ENCODE results near the gene CDC5L. TPM values are rescaled to one million over a fixed set of nuclear protein-coding genes. Genes with fewer than 3 reads are reported as not detected.

CDC5L gene
- total RNA-seq, 1 experiment from 2014 or later, result 24.6 TPM

- RAD21 ChIA-PET (ENCODE audit: low non-redundant PET in 1 of 2, low total read pairs in 2 of 2, uncharacterized antibody in 2 of 2, unreplicated experiment in 2 of 2), result interaction anchor here in 1 of 2 experiments (0.7 kb wide), 1 partner anchor 73 kb away, joined by 3 read pairs; no protein-coding TSS in a partner anchor
- CTCF ChIA-PET, result interaction anchor here (0.7 to 1.0 kb wide), 3 partner anchors 72 to 243 kb away, joined by 3 to 5 read pairs (median 3); no protein-coding TSS in a partner anchor
- H2AFZ ChIP-seq (ENCODE audit: low read depth, low read length, poor library complexity, severe bottlenecking), result no peak overlapping the region
- no peaks in the 10 kb centered on the region for H3K4me1 ChIP-seq (ENCODE audit: control insufficient read depth in 1 of 2, insufficient read depth in 2 of 2, low read length in 2 of 2)
- POLR2A ChIA-PET, result no interaction called here
- no peaks in the 10 kb centered on the region for H3K9me2 ChIP-seq (ENCODE audit: insufficient read depth)
- no peaks in the 10 kb centered on the region for H3K79me2 ChIP-seq (ENCODE audit: insufficient read depth, low read length)
- no peak overlapping the region for H3K9ac ChIP-seq (ENCODE audit: low read length)
- no peak overlapping the region for H3K4me2 ChIP-seq (ENCODE audit: low read length)
- DNase-seq (ENCODE audit: low read depth, low spot score), result no peak
- no peaks in the 10 kb centered on the region for H3K36me3 ChIP-seq (ENCODE audit: control insufficient read depth in 1 of 2, insufficient read depth in 2 of 2, low read length in 2 of 2)
- H3K9me3 ChIP-seq (ENCODE audit: control insufficient read depth in 1 of 2, insufficient read depth in 1 of 2, low read depth in 1 of 2, low read length in 2 of 2), result no peaks in the 10 kb centered on the region
- no peak overlapping the region for H3K27ac ChIP-seq (ENCODE audit: low read depth, low read length)
- BruUV-seq (replicated peaks), result no TSS peak
- TF ChIP-seq ELF1 (IDR thresholded peaks at IDR 0.05; ENCODE audit: borderline replicate concordance, low read depth) (no peak), FOSL1 (IDR thresholded peaks at IDR 0.05; ENCODE audit: low read depth) (no peak), ZNF274 (IDR thresholded peaks at IDR 0.05; ENCODE audit: low read depth, low read length) (no peak), CEBPB (IDR thresholded peaks at IDR 0.05; ENCODE audit: low read depth) (no peak), ZFX (IDR thresholded peaks at IDR 0.05) (no peak), EZH2 (IDR thresholded peaks at IDR 0.05) (no peak), SP1 (IDR thresholded peaks at IDR 0.05; ENCODE audit: low read depth) (no peak)
- TF ChIP-seq, protein P1, sequence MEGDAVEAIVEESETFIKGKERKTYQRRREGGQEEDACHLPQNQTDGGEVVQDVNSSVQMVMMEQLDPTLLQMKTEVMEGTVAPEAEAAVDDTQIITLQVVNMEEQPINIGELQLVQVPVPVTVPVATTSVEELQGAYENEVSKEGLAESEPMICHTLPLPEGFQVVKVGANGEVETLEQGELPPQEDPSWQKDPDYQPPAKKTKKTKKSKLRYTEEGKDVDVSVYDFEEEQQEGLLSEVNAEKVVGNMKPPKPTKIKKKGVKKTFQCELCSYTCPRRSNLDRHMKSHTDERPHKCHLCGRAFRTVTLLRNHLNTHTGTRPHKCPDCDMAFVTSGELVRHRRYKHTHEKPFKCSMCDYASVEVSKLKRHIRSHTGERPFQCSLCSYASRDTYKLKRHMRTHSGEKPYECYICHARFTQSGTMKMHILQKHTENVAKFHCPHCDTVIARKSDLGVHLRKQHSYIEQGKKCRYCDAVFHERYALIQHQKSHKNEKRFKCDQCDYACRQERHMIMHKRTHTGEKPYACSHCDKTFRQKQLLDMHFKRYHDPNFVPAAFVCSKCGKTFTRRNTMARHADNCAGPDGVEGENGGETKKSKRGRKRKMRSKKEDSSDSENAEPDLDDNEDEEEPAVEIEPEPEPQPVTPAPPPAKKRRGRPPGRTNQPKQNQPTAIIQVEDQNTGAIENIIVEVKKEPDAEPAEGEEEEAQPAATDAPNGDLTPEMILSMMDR (IDR thresholded peaks at IDR 0.05 in 2 of 3, conservative IDR thresholded peaks at IDR 0.05 in 1 of 3; ENCODE audit: borderline replicate concordance in 1 of 3, insufficient read depth in 1 of 3, low read depth in 2 of 3, low read length in 2 of 3), result no peak
- H3K27me3 ChIP-seq (ENCODE audit: insufficient read depth, low read length), result peaks cover 4% of the 10 kb centered on the region; the same call in 1 of the 2 replicates
- H3K4me3 ChIP-seq (replicated peaks in 1 of 2; ENCODE audit: low read depth in 1 of 2, low read length in 2 of 2), result no peak overlapping the region
- H4K20me1 ChIP-seq (ENCODE audit: insufficient read depth), result no peaks in the 10 kb centered on the region
- no peak for ATAC-seq
- intact Hi-C loops (cut with micrococcal nuclease), result loop anchor here (5.0 kb wide), 1 partner anchor 167 kb away; no protein-coding TSS in a partner anchor
These were observed 48.2 kb upstream of the CDC5L start for GRCh38 chr6:44339301-44339700.
